Neural cell (in vitro differentiated cells): ENCODE results near the gene SULT1C2.

Experiments used
- CTCF ChIP-seq: fragments of 450-650 bp; IDR thresholded peaks from 2 replicates; pipeline ENCODE4 v1.5.1; 2014; ENCODE audit warnings: antibody characterized with exemption, mild to moderate bottlenecking, moderate library complexity; ENCODE audit not compliant: poor library complexity, severe bottlenecking
- EZH2 ChIP-seq: fragments of 200-600, 300-800 bp; shearing (Covaris generic), sonication (generic); IDR thresholded peaks from 2 replicates; pipeline ENCODE4 v1.6.1; 2014; ENCODE audit warnings: antibody characterized with exemption, low read length, borderline replicate concordance, mild to moderate bottlenecking; ENCODE audit not compliant: insufficient read depth, poor library complexity, severe bottlenecking
- MXI1 ChIP-seq: fragments of 450-650 bp; conservative IDR thresholded peaks from 2 replicates; pipeline ENCODE4 v1.6.1; 2014; ENCODE audit warnings: antibody characterized with exemption, mild to moderate bottlenecking; ENCODE audit not compliant: poor library complexity, severe bottlenecking
- POLR2AphosphoS5 ChIP-seq: IDR thresholded peaks from 2 replicates; pipeline ENCODE4 v1.6.1; 2012
- SMC3 ChIP-seq: fragments of 450-650 bp; conservative IDR thresholded peaks from 2 replicates; pipeline ENCODE4 v1.6.1; 2014; ENCODE audit warnings: antibody characterized with exemption, mild to moderate bottlenecking, moderate library complexity; ENCODE audit not compliant: poor library complexity

DNA sequence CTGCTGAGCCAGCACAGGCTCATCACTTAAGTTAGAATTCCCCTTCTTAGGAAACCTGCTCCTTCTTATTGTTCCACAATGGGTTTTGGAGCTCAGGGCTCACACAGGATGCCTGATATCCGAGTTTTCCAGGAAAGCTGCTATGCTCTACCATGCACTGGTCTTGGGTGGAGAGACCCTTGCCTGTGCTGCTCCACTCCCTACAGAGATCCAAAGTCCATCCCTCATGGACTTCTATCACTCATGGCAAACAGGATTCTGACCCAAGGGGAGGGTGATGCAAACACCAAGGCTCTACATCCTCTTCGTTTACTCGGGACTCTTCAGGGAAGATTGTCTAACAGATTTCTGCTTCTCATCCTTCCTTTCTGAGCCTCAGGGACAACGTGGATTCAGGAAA is 5.2 kb downstream of the SULT1C2 start:
- TF ChIP-seq SMC3 (no peak), POLR2AphosphoS5 (no peak), CTCF (no peak), MXI1 (no peak), EZH2 (no peak)
